Thyroid gland (tissue), 4 donors: ENCODE measurements around the gene DENND1A. TPM values are rescaled to one million over a fixed set of nuclear protein-coding genes. Genes with fewer than 3 reads are reported as not detected.
A peak's percentile ranks its signal among the peaks of the same experiment; 100 is the strongest.

Experiments used
- DNase-seq, 2 donors: peaks; one replicate each; pipeline ENCODE4 v3.0.0-alpha.2; 2019
- H3K27ac ChIP-seq, 3 donors: fragments of 200-600 bp; sonication (generic); 1 replicate in 2 of 3; 2 replicates in 1 of 3; pipeline ENCODE4 v1.5.1; 2016 to 2019; ENCODE audit warnings: mild to moderate bottlenecking in 1 of 3, moderate library complexity in 1 of 3
- H3K27me3 ChIP-seq: fragments of 200-600 bp; sonication (generic); one replicate; pipeline ENCODE4 v1.5.1; 2019
- H3K36me3 ChIP-seq, 2 donors: fragments of 200-600 bp; sonication (generic); one replicate each; pipeline ENCODE4 v1.5.1; 2016 to 2019
- H3K4me1 ChIP-seq, 2 donors: fragments of 200-600 bp; sonication (generic); one replicate each; pipeline ENCODE4 v1.5.1; 2017 to 2019
- H3K4me3 ChIP-seq, 3 donors: fragments of 200-600 bp; sonication (generic); replicated peaks in 1 of 3; 1 replicate in 2 of 3; 2 replicates in 1 of 3; pipeline ENCODE4 v1.5.1; 2016; ENCODE audit warnings: mild to moderate bottlenecking in 1 of 3
- H3K9me3 ChIP-seq: fragments of 200-600 bp; sonication (generic); one replicate; pipeline ENCODE4 v1.5.1; 2017
- CTCF ChIP-seq, 6 experiments: fragments of 200-600 bp in 3 of 6; fragments of 450-650 bp in 3 of 6; sonication (generic) in 3 of 6; IDR thresholded peaks; one replicate each; pipeline ENCODE4 v1.5.1; 2016 to 2019; ENCODE audit warnings: antibody characterized with exemption in 6 of 6, mild to moderate bottlenecking in 2 of 6, inconsistent platforms in 1 of 6, moderate library complexity in 1 of 6
- POLR2A ChIP-seq, 2 donors: fragments of 450-650 bp; IDR thresholded peaks; one replicate each; pipeline ENCODE4 v1.6.1; 2017; ENCODE audit warnings: antibody characterized with exemption in 2 of 2, mild to moderate bottlenecking in 2 of 2, moderate library complexity in 1 of 2
- WGBS, 2 donors: methylation state at CpG; one replicate each; pipeline ENCODE4 v1.1.5; 2017; 5-methylcytosine and 5-hydroxymethylcytosine counted together
- intact Hi-C: fragments of 100-400 bp; cut with DNase I; formaldehyde crosslinking; loops from one replicate; pipeline ENCODE4 v1.15.1; 2023
- total RNA-seq, 4 donors: library from RNA; depleted of rRNA; stranded (reverse); fragments of >200 nt; gene quantifications; one replicate each; pipeline ENCODE4 v1.2.3, GENCODE V29; 2016

DENND1A gene
- total RNA-seq, 4 donors from 2014 or later, result 18.8 to 34.4 (median 28.2) TPM

GRCh38 chr9:123391946-123392345, 538.0 kb downstream of the DENND1A start:
- H3K4me1 ChIP-seq, result peaks cover 24 to 45% of the 10 kb centered on the region in 2 donors
- no peak for DNase-seq
- intact Hi-C loops, result no loop called here
- no peak overlapping the region for H3K27ac ChIP-seq
- no peaks in the 10 kb centered on the region for H3K27me3 ChIP-seq
- H3K36me3 ChIP-seq, result no peaks in the 10 kb centered on the region
- TF ChIP-seq POLR2A (IDR thresholded peaks at IDR 0.05), result no peak
- no peak for TF ChIP-seq CTCF (IDR thresholded peaks at IDR 0.05)
- 92 to 95% methylated on average over 28 of the region's 28 CpGs for WGBS, 2 donors
- no peaks in the 10 kb centered on the region for H3K9me3 ChIP-seq
- H3K4me3 ChIP-seq, result no peak overlapping the region

- Histone ChIP-seq H3K4me1 (peaks cover 24 to 43% of the 10 kb centered on the region in 2 donors), H3K36me3 (no peaks in the 10 kb centered on the region), H3K27ac (peak overlapping the region in 2 of 3 donors; percentile 75 to 81), H3K4me3 (no peak overlapping the region), H3K27me3 (no peaks in the 10 kb centered on the region), H3K9me3 (no peaks in the 10 kb centered on the region)
- WGBS, 2 donors, result 97 to 99% methylated on average over 5 of the region's 5 CpGs
- intact Hi-C loops, result no loop called here
- DNase-seq, result no peak
- no peak for TF ChIP-seq CTCF (IDR thresholded peaks at IDR 0.05)
- TF ChIP-seq POLR2A (IDR thresholded peaks at IDR 0.05), result no peak
Measured at GRCh38 chr9:123391233-123391632, 538.7 kb downstream of the DENND1A start.

GRCh38 chr9:123390337-123391135, 539.4 kb downstream of the DENND1A start:
- H3K9me3 ChIP-seq, result no peaks in the 10 kb centered on the region
- H3K4me1 ChIP-seq, result peaks cover 21 to 36% of the 10 kb centered on the region in 2 donors
- TF ChIP-seq POLR2A (IDR thresholded peaks at IDR 0.05), result peak in 1 of 2 donors; percentile 23
- peak in 1 of 6 experiments; percentile 16 for TF ChIP-seq CTCF (IDR thresholded peaks at IDR 0.05)
- no peaks in the 10 kb centered on the region for H3K36me3 ChIP-seq
- intact Hi-C loops, result no loop called here
- peak overlapping the region in 2 of 3 donors; percentile 75 to 81 for H3K27ac ChIP-seq
- 50 to 74% methylated on average over 5 to 20 of the region's 23 CpGs for WGBS, 2 donors
- H3K27me3 ChIP-seq, result no peaks in the 10 kb centered on the region
- H3K4me3 ChIP-seq, result no peak overlapping the region
- DNase-seq, result peak; percentile 89 to 90

- WGBS, 2 donors, result 80 to 81% methylated on average over 11 of the region's 12 CpGs
- Histone ChIP-seq H3K27me3 (no peaks in the 10 kb centered on the region), H3K9me3 (no peaks in the 10 kb centered on the region), H3K36me3 (no peaks in the 10 kb centered on the region), H3K4me3 (no peak overlapping the region), H3K4me1 (peaks cover 15 to 29% of the 10 kb centered on the region in 2 donors), H3K27ac (no peak overlapping the region)
- intact Hi-C loops, result loop anchor here (5.0 kb wide), 1 partner anchor 37 kb away; no protein-coding TSS in a partner anchor
- TF ChIP-seq POLR2A (IDR thresholded peaks at IDR 0.05), result no peak
- TF ChIP-seq CTCF (IDR thresholded peaks at IDR 0.05), result no peak
- no peak for DNase-seq
Measured at GRCh38 chr9:123389698-123390097, 540.2 kb downstream of the DENND1A start.

GRCh38 chr9:123389070-123389469, 540.9 kb downstream of the DENND1A start:
- TF ChIP-seq CTCF (IDR thresholded peaks at IDR 0.05) (no peak), POLR2A (IDR thresholded peaks at IDR 0.05) (no peak)
- 84 to 89% methylated on average over 8 to 10 of the region's 10 CpGs for WGBS, 2 donors
- peaks cover 9 to 22% of the 10 kb centered on the region in 2 donors for H3K4me1 ChIP-seq
- no peak overlapping the region for H3K27ac ChIP-seq
- H3K4me3 ChIP-seq, result no peak overlapping the region
- no peaks in the 10 kb centered on the region for H3K36me3 ChIP-seq
- no peaks in the 10 kb centered on the region for H3K9me3 ChIP-seq
- no peaks in the 10 kb centered on the region for H3K27me3 ChIP-seq
- no peak for DNase-seq
- intact Hi-C loops, result loop anchor here (5.0 kb wide), 1 partner anchor 37 kb away; no protein-coding TSS in a partner anchor
